BE2C (cell line): Measurements from ENCODE around the gene B4GALNT3.

Experiments
- DNase-seq: peaks from one replicate; pipeline ENCODE4 v3.0.0-alpha.2; 2020
- H3K27me3 ChIP-seq: fragments of 250-450 bp; sonication (Bioruptor Pico); 2 replicates; pipeline ENCODE4 v1.5.1; 2020; ENCODE audit warnings: mild to moderate bottlenecking
- H3K36me3 ChIP-seq: fragments of 250-450 bp; sonication (Bioruptor Pico); 2 replicates; pipeline ENCODE4 v1.5.1; 2020; ENCODE audit warnings: mild to moderate bottlenecking
- H3K4me1 ChIP-seq: fragments of 250-450 bp; sonication (Bioruptor Pico); 2 replicates; pipeline ENCODE4 v1.5.1; 2020
- H3K4me3 ChIP-seq: 2 replicates; pipeline ENCODE4 v1.5.1; 2011; ENCODE audit warnings: low read depth, low read length
- H3K9me3 ChIP-seq: fragments of 250-450 bp; sonication (Bioruptor Pico); 2 replicates; pipeline ENCODE4 v1.5.1; 2020
- TF ChIP-seq, protein P1 (sequence below): IDR thresholded peaks from 2 replicates; pipeline ENCODE4 v1.5.1; 2012; ENCODE audit warnings: mild to moderate bottlenecking, low read depth, low read length

B4GALNT3 gene

GRCh38 chr12:563250-563781 is 103.6 kb downstream of the B4GALNT3 start:
- no peaks in the 10 kb centered on the region for H3K27me3 ChIP-seq
- H3K9me3 ChIP-seq, result no peaks in the 10 kb centered on the region
- H3K36me3 ChIP-seq, result no peaks in the 10 kb centered on the region
- no peaks in the 10 kb centered on the region; the same call in 1 of the 2 replicates for H3K4me1 ChIP-seq
- DNase-seq, result no peak
- no peak overlapping the region for H3K4me3 ChIP-seq
- TF ChIP-seq, protein P1, sequence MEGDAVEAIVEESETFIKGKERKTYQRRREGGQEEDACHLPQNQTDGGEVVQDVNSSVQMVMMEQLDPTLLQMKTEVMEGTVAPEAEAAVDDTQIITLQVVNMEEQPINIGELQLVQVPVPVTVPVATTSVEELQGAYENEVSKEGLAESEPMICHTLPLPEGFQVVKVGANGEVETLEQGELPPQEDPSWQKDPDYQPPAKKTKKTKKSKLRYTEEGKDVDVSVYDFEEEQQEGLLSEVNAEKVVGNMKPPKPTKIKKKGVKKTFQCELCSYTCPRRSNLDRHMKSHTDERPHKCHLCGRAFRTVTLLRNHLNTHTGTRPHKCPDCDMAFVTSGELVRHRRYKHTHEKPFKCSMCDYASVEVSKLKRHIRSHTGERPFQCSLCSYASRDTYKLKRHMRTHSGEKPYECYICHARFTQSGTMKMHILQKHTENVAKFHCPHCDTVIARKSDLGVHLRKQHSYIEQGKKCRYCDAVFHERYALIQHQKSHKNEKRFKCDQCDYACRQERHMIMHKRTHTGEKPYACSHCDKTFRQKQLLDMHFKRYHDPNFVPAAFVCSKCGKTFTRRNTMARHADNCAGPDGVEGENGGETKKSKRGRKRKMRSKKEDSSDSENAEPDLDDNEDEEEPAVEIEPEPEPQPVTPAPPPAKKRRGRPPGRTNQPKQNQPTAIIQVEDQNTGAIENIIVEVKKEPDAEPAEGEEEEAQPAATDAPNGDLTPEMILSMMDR, result no peak

- H3K27me3 ChIP-seq, result no peaks in the 10 kb centered on the region
- no peaks in the 10 kb centered on the region for H3K36me3 ChIP-seq
- TF ChIP-seq, protein P1, result no peak
- DNase-seq, result no peak
- H3K4me1 ChIP-seq, result no peaks in the 10 kb centered on the region; the same call in 1 of the 2 replicates
- no peak overlapping the region for H3K4me3 ChIP-seq
- H3K9me3 ChIP-seq, result no peaks in the 10 kb centered on the region
These were observed 104.1 kb downstream of the B4GALNT3 start for GRCh38 chr12:563787-564298.

GRCh38 chr12:565161-565560 is 105.4 kb downstream of the B4GALNT3 start:
- Histone ChIP-seq H3K27me3 (no peaks in the 10 kb centered on the region), H3K4me3 (no peak overlapping the region), H3K36me3 (no peaks in the 10 kb centered on the region), H3K9me3 (no peaks in the 10 kb centered on the region), H3K4me1 (no peaks in the 10 kb centered on the region; the same call in 1 of the 2 replicates)
- TF ChIP-seq, protein P1, result no peak
- DNase-seq, result no peak

GRCh38 chr12:565589-566105 is 105.9 kb downstream of the B4GALNT3 start:
- H3K36me3 ChIP-seq, result no peaks in the 10 kb centered on the region
- TF ChIP-seq, protein P1, result no peak
- H3K4me3 ChIP-seq, result no peak overlapping the region
- DNase-seq, result no peak
- H3K27me3 ChIP-seq, result no peaks in the 10 kb centered on the region
- H3K4me1 ChIP-seq, result peaks cover 3% of the 10 kb centered on the region
- no peaks in the 10 kb centered on the region for H3K9me3 ChIP-seq

GRCh38 chr12:568486-568885 is 108.7 kb downstream of the B4GALNT3 start:
- H3K9me3 ChIP-seq, result no peaks in the 10 kb centered on the region

More at GRCh38 chr12:568486-568885, 108.7 kb downstream of the B4GALNT3 start:
- H3K36me3 ChIP-seq, result no peaks in the 10 kb centered on the region
- peaks cover 13% of the 10 kb centered on the region for H3K4me1 ChIP-seq
- TF ChIP-seq, protein P1, result no peak
- no peak overlapping the region for H3K4me3 ChIP-seq
- DNase-seq, result no peak
- no peaks in the 10 kb centered on the region for H3K27me3 ChIP-seq
